Measurements from ENCODE around the gene S100A16.

DNA sequence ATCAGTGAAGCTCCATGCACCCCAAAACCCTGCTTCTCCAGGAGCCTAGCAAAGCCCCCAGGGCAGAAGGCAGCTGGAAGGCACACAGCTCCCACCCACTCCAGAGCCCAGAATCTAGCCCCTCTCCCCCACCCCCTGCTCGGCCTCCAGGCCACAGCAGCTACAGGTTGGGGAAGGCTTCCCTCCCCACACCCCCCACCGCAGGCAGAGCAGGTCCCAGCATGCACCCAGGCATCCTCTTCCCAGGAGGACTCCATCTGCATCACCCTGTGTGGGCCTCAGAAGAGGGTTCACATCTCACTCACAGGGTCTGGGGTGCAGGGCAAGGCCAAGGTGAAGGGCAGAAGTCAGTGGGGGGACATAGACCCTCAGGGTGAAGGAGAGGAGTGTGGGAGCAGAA is 2.5 kb upstream of the S100A16 start:
- TF ChIP-seq, protein P1, sequence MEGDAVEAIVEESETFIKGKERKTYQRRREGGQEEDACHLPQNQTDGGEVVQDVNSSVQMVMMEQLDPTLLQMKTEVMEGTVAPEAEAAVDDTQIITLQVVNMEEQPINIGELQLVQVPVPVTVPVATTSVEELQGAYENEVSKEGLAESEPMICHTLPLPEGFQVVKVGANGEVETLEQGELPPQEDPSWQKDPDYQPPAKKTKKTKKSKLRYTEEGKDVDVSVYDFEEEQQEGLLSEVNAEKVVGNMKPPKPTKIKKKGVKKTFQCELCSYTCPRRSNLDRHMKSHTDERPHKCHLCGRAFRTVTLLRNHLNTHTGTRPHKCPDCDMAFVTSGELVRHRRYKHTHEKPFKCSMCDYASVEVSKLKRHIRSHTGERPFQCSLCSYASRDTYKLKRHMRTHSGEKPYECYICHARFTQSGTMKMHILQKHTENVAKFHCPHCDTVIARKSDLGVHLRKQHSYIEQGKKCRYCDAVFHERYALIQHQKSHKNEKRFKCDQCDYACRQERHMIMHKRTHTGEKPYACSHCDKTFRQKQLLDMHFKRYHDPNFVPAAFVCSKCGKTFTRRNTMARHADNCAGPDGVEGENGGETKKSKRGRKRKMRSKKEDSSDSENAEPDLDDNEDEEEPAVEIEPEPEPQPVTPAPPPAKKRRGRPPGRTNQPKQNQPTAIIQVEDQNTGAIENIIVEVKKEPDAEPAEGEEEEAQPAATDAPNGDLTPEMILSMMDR (IDR thresholded peaks at IDR 0.05), result no peak
- no peak for TF ChIP-seq POLR2A (IDR thresholded peaks at IDR 0.05; ENCODE audit: low read depth)
